GM12878 (cell line): ENCODE results near the gene WIPF1. TPM values are rescaled to one million over a fixed set of nuclear protein-coding genes. Genes with fewer than 3 reads are reported as not detected.

ENCODE experiments used
- EP300 ChIP-seq, 2 experiments: fragments of 150-350 bp in 1 of 2; IDR thresholded peaks; 2 replicates each; pipeline ENCODE4 v1.6.1; 2011 to 2012; ENCODE audit warnings: low read depth in 2 of 2, low read length in 2 of 2, borderline replicate concordance in 1 of 2, improper control_type of control experiment in 1 of 2, inconsistent platforms in 1 of 2; ENCODE audit not compliant: control insufficient read depth in 1 of 2
- FOS ChIP-seq: IDR thresholded peaks from 3 replicates; pipeline ENCODE4 v1.6.1; 2011; ENCODE audit warnings: borderline replicate concordance; ENCODE audit not compliant: insufficient read length; ENCODE audit errors: extremely low read depth
- IKZF1 ChIP-seq: fragments of 450-650 bp; conservative IDR thresholded peaks from 2 replicates; pipeline ENCODE4 v1.6.1; 2017; ENCODE audit warnings: antibody characterized with exemption, mild to moderate bottlenecking
- KLF5 ChIP-seq: fragments of 450-650 bp; IDR thresholded peaks from 2 replicates; pipeline ENCODE4 v1.6.1; 2014; ENCODE audit warnings: mild to moderate bottlenecking; ENCODE audit not compliant: partially characterized antibody
- MEF2A ChIP-seq: IDR thresholded peaks from 2 replicates; pipeline ENCODE4 v1.6.1; 2011; ENCODE audit warnings: low read depth, mild to moderate bottlenecking, low read length, moderate library complexity; ENCODE audit not compliant: insufficient read depth
- MLLT1 ChIP-seq: fragments of 450-650 bp; IDR thresholded peaks from 2 replicates; pipeline ENCODE4 v1.6.1; 2016; ENCODE audit warnings: mild to moderate bottlenecking
- MXI1 ChIP-seq: fragments of 150-350 bp; IDR thresholded peaks from 2 replicates; pipeline ENCODE4 v1.6.1; 2011; ENCODE audit warnings: low read depth, mild to moderate bottlenecking, inconsistent platforms, low read length, improper control_type of control experiment
- PAX5 ChIP-seq: IDR thresholded peaks from 2 replicates; pipeline ENCODE4 v1.6.1; 2011; ENCODE audit warnings: low read depth, low read length, borderline replicate concordance
- RUNX3 ChIP-seq: IDR thresholded peaks from 2 replicates; pipeline ENCODE4 v1.6.1; 2012; ENCODE audit warnings: low read length, inconsistent platforms
- SPI1 ChIP-seq: IDR thresholded peaks from 2 replicates; pipeline ENCODE4 v1.6.1; 2011; ENCODE audit warnings: low read depth, mild to moderate bottlenecking, low read length, moderate library complexity, borderline replicate concordance; ENCODE audit not compliant: insufficient read depth
- YBX1 ChIP-seq: fragments of 450-650 bp; IDR thresholded peaks from 2 replicates; pipeline ENCODE4 v1.6.1; 2016; ENCODE audit warnings: antibody characterized with exemption
- YY1 ChIP-seq: IDR thresholded peaks from 2 replicates; pipeline ENCODE4 v1.6.1; 2011; ENCODE audit warnings: low read depth, mild to moderate bottlenecking, low read length
- ZNF384 ChIP-seq: IDR thresholded peaks from 2 replicates; pipeline ENCODE4 v1.6.1; 2012; ENCODE audit warnings: low read depth, mild to moderate bottlenecking, low read length, improper control_type of control experiment, borderline replicate concordance
- polyA plus RNA-seq, 11 experiments: library from polyadenylated mRNA; depleted of rRNA in 4 of 11; unstranded in 6 of 11; stranded (reverse) in 5 of 11; fragments of >200 nt; fragmentation: Nextera tagmentation in 4 of 11; fragmentation: Illumina TruSeq in 1 of 11; extraction: Ambion mirVana in 4 of 11; extraction: Trizol in 1 of 11; gene quantifications; 1 replicate in 1 of 11; 2 replicates in 10 of 11; pipeline versions ENCODE4 v1.2.1 to v1.2.3, GENCODE V29; 2011 to 2016; ENCODE audit warnings: inconsistent platforms in 2 of 11, missing spikeins in 2 of 11, low read depth in 1 of 11
- total RNA-seq, 4 experiments: library from RNA; depleted of rRNA in 3 of 4; stranded (reverse); fragments of >200 nt in 3 of 4; fragmentation: Illumina TruSeq in 1 of 4; extraction: Trizol in 1 of 4; gene quantifications; 2 replicates each; pipeline versions ENCODE4 v1.2.1 to v1.2.3, GENCODE V29; 2013 to 2021

WIPF1 gene
- total and polyA plus RNA-seq, 10 of the 15 experiments (the other 5 are each of a cell fraction or from before 2014, with no cell fraction given), result 23.1 to 188 (median 68.9) TPM

- TF ChIP-seq YBX1, result no peak
- TF ChIP-seq RUNX3, result peak; percentile 18; the same call in 1 of the 2 replicates
- TF ChIP-seq YY1, result 0 out of 2 replicates have a peak, but pooled peaks have one; percentile 3
- no peak for TF ChIP-seq SPI1
- no peak for TF ChIP-seq EP300 (IDR thresholded peaks at IDR 0.05; ENCODE audit: borderline replicate concordance in 1 of 2, control insufficient read depth in 1 of 2, low read depth in 2 of 2, low read length in 2 of 2)
- TF ChIP-seq FOS, result no peak
- no peak for TF ChIP-seq KLF5
- TF ChIP-seq PAX5, result no peak
- peak; percentile 68 for TF ChIP-seq MLLT1
- no peak for TF ChIP-seq IKZF1
- TF ChIP-seq ZNF384, result 0 out of 2 replicates have a peak, but pooled peaks have one; percentile 9
- 0 out of 2 replicates have a peak, but pooled peaks have one; percentile 57 for TF ChIP-seq MXI1
- TF ChIP-seq MEF2A, result no peak
Observed at GRCh38 chr2:174595116-174595809, 2.3 kb downstream of the WIPF1 start (continued).
